Kidney (tissue), 14 donors: ENCODE measurements around the gene SPSB4. TPM values are rescaled to one million over a fixed set of nuclear protein-coding genes. Genes with fewer than 3 reads are reported as not detected.

ENCODE experiments used
- DNase-seq, 5 donors: peaks; one replicate each; pipeline ENCODE4 v3.0.0-alpha.2; 2013 to 2020
- FAIRE-seq: peaks from 2 replicates; lab custom pipeline; 2012; peaks lifted over from hg19 to GRCh38; lab: Jason Lieb, UNC
- H3K27ac ChIP-seq, 2 donors: one replicate each; pipeline ENCODE4 v1.7.0; 2013; ENCODE audit warnings: low read depth in 2 of 2, low read length in 2 of 2, inconsistent platforms in 1 of 2
- H3K27me3 ChIP-seq: one replicate; pipeline ENCODE4 v1.7.1; 2013; ENCODE audit warnings: low read length, inconsistent platforms; ENCODE audit not compliant: control insufficient read depth, insufficient read depth
- H3K36me3 ChIP-seq, 3 donors: one replicate each; pipeline versions ENCODE4 v1.7.0 to v1.7.1; 2013; ENCODE audit warnings: low read length in 3 of 3, control low read depth in 1 of 3, inconsistent platforms in 1 of 3; ENCODE audit not compliant: insufficient read depth in 3 of 3, control insufficient read depth in 2 of 3
- H3K4me1 ChIP-seq, 3 donors: one replicate each; pipeline versions ENCODE4 v1.7.0 to v1.7.1; 2013; ENCODE audit warnings: low read length in 3 of 3, inconsistent platforms in 1 of 3, low read depth in 1 of 3; ENCODE audit not compliant: control insufficient read depth in 2 of 3, insufficient read depth in 2 of 3
- H3K4me3 ChIP-seq, 3 donors: one replicate each; pipeline versions ENCODE4 v1.7.0 to v1.8.1; 2013; ENCODE audit warnings: low read length in 3 of 3, control low read depth in 1 of 3, inconsistent platforms in 1 of 3
- H3K9ac ChIP-seq, 3 donors: one replicate each; pipeline versions ENCODE4 v1.7.0 to v1.7.1; 2013; ENCODE audit warnings: low read length in 3 of 3, control low read depth in 1 of 3, inconsistent platforms in 1 of 3
- H3K9me3 ChIP-seq, 3 donors: one replicate each; pipeline versions ENCODE4 v1.7.0 to v1.7.1; 2013; ENCODE audit warnings: low read length in 3 of 3, control low read depth in 1 of 3, inconsistent platforms in 1 of 3; ENCODE audit not compliant: control insufficient read depth in 2 of 3, insufficient read depth in 1 of 3
- CTCF ChIP-seq: IDR thresholded peaks from 3 replicates; pipeline ENCODE4 v1.5.1; 2012; ENCODE audit warnings: mild to moderate bottlenecking, moderate library complexity, borderline replicate concordance; ENCODE audit not compliant: insufficient read depth; ENCODE audit errors: extremely low read depth
- intact Hi-C: fragments of 100-400 bp; cut with DNase I; formaldehyde crosslinking; loops from one replicate; pipeline ENCODE4 v1.11.1; 2022
- polyA plus RNA-seq: library from polyadenylated mRNA; stranded (reverse); fragments of 350-450 nt; fragmentation: Illumina TruSeq; extraction: RNeasy Lipid Tissue Mini Kit (QIAGEN cat#74804); gene quantifications from one replicate; pipeline ENCODE4 v1.2.3, GENCODE V29; 2014; ENCODE audit warnings: low read depth, low replicate concordance; ENCODE audit not compliant: insufficient read depth
- total RNA-seq: library from RNA; stranded (reverse); fragmentation: NEBNext Ultra II Directional; extraction: Animal tissue kit (Norgen Biotek cat#: 25700); gene quantifications from one replicate; pipeline ENCODE4 v1.2.1, GENCODE V29; 2021
- donor health status: control.
- donor health status: control.
- donor health status: control.
- donor health status: control.
- donor health status: control.
- donor health status: DM: yes; HTN: yes; CAD: no.
- donor health status: Normal renal cell carcinoma (clear cell type).

Gene SPSB4
- total and polyA plus RNA-seq, 2 donors from 2014 or later, result 0.57 to 1.9 TPM

- Histone ChIP-seq H3K27me3 (no peaks in the 10 kb centered on the region), H3K4me3 (no peak overlapping the region), H3K36me3 (no peaks in the 10 kb centered on the region), H3K27ac (no peak overlapping the region), H3K9ac (no peak overlapping the region), H3K9me3 (no peaks in the 10 kb centered on the region), H3K4me1 (peaks cover 0 to 11% (median 7%) of the 10 kb centered on the region in 3 donors)
- TF ChIP-seq CTCF, result no peak
- DNase-seq (peak in 3 of 5 donors; percentile 55 to 88 (median 82)), FAIRE-seq (no peak)
- intact Hi-C loops, result no loop called here
Observed at GRCh38 chr3:141087778-141088130, 36.6 kb downstream of the SPSB4 start.

GRCh38 chr3:141089339-141090152 is 38.4 kb downstream of the SPSB4 start:
- no peak for TF ChIP-seq CTCF
- Histone ChIP-seq H3K9ac (no peak overlapping the region), H3K9me3 (no peaks in the 10 kb centered on the region), H3K4me1 (peaks cover 3 to 9% (median 6%) of the 10 kb centered on the region in 3 donors), H3K4me3 (no peak overlapping the region), H3K27ac (no peak overlapping the region), H3K36me3 (no peaks in the 10 kb centered on the region), H3K27me3 (no peaks in the 10 kb centered on the region)
- no peak for FAIRE-seq
- intact Hi-C loops, result no loop called here
- DNase-seq, result no peak

GRCh38 chr3:141091426-141091825 is 40.3 kb downstream of the SPSB4 start:
- Histone ChIP-seq H3K36me3 (no peaks in the 10 kb centered on the region), H3K4me3 (no peak overlapping the region), H3K27me3 (no peaks in the 10 kb centered on the region), H3K9ac (no peak overlapping the region), H3K27ac (no peak overlapping the region), H3K9me3 (no peaks in the 10 kb centered on the region), H3K4me1 (peaks cover 3 to 9% (median 4%) of the 10 kb centered on the region in 3 donors)
- no peak for FAIRE-seq
- TF ChIP-seq CTCF, result no peak
- intact Hi-C loops, result no loop called here
- peak in 4 of 5 donors; percentile 58 to 82 (median 76) for DNase-seq
